HepG2 (cell line): ENCODE measurements around the gene BSN. TPM values are rescaled to one million over a fixed set of nuclear protein-coding genes. Genes with fewer than 3 reads are reported as not detected.

Experiments
- ARID4A ChIP-seq: sonication (generic); formaldehyde crosslinking; IDR thresholded peaks from 2 replicates; pipeline ENCODE4 v1.5.0; 2020; ENCODE audit warnings: mild to moderate bottlenecking, missing genetic modification reagents, borderline replicate concordance
- FOXA3 ChIP-seq: IDR thresholded peaks from 2 replicates; pipeline ENCODE4 v1.6.1; 2016; ENCODE audit warnings: missing genetic modification reagents, missing compliant biosample characterization
- HDAC1 ChIP-seq: sonication (generic); formaldehyde crosslinking; IDR thresholded peaks from 2 replicates; pipeline ENCODE4 v1.5.1; 2020; ENCODE audit warnings: mild to moderate bottlenecking, missing genetic modification reagents
- NFE2L1 ChIP-seq: sonication (generic); formaldehyde crosslinking; IDR thresholded peaks from 2 replicates; pipeline ENCODE4 v1.4.0; 2020; ENCODE audit warnings: missing genetic modification reagents, mild to moderate bottlenecking, borderline replicate concordance
- NR2F6 ChIP-seq, 2 experiments: IDR thresholded peaks; 2 replicates each; pipeline ENCODE4 v1.6.1; 2016; ENCODE audit warnings: antibody characterized with exemption in 1 of 2, mild to moderate bottlenecking in 1 of 2
- SRF ChIP-seq: IDR thresholded peaks from 2 replicates; pipeline ENCODE4 v1.6.1; 2011; ENCODE audit warnings: mild to moderate bottlenecking, low read depth, low read length, moderate library complexity
- TMF1 ChIP-seq: sonication (generic); formaldehyde crosslinking; IDR thresholded peaks from 2 replicates; pipeline ENCODE4 v1.8.1; 2022; ENCODE audit warnings: low read depth, missing genetic modification reagents
- XBP1 ChIP-seq: sonication (generic); formaldehyde crosslinking; IDR thresholded peaks from 2 replicates; pipeline ENCODE4 v1.5.0; 2020; ENCODE audit warnings: missing genetic modification reagents
- XRCC5 ChIP-seq: fragments of 200-400 bp; formaldehyde crosslinking; optimal IDR thresholded peaks from 2 replicates; pipeline ENCODE3; 2017; ENCODE audit warnings: mild to moderate bottlenecking, low read length
- ZNF263 ChIP-seq: sonication (generic); formaldehyde crosslinking; IDR thresholded peaks from 2 replicates; pipeline ENCODE4 v1.4.0; 2020; ENCODE audit warnings: missing genetic modification reagents
- ZNF687 ChIP-seq: sonication (generic); formaldehyde crosslinking; IDR thresholded peaks from 2 replicates; pipeline ENCODE4 v1.5.1; 2020; ENCODE audit warnings: mild to moderate bottlenecking, missing genetic modification reagents, moderate library complexity
- ZNF746 ChIP-seq: sonication (generic); formaldehyde crosslinking; IDR thresholded peaks from 2 replicates; pipeline ENCODE4 v1.8.0; 2022; ENCODE audit warnings: mild to moderate bottlenecking, missing genetic modification reagents
- ZNF768 ChIP-seq: sonication (generic); formaldehyde crosslinking; IDR thresholded peaks from 2 replicates; pipeline ENCODE4 v1.4.0; 2020; ENCODE audit warnings: missing genetic modification reagents
- polyA plus RNA-seq, 8 experiments: library from polyadenylated mRNA; depleted of rRNA in 3 of 8; stranded (reverse) in 7 of 8; unstranded in 1 of 8; fragments of >200 nt; fragmentation: Illumina TruSeq in 4 of 8; extraction: Trizol in 4 of 8; gene quantifications; 2 replicates each; pipeline versions ENCODE4 v1.2.1 to v1.2.3, GENCODE V29; 2011 to 2016; ENCODE audit warnings: low read depth in 4 of 8, missing spikeins in 1 of 8, mixed read lengths in 1 of 8; ENCODE audit not compliant: insufficient read depth in 1 of 8
- total RNA-seq, 5 experiments: library from RNA; depleted of rRNA; stranded (reverse); fragments of >200 nt; fragmentation: Illumina TruSeq; extraction: Trizol; gene quantifications; 2 replicates each; pipeline ENCODE4 v1.2.3, GENCODE V29; 2016; ENCODE audit warnings: low read depth in 1 of 5
- TF ChIP-seq, protein P1 (sequence below): sonication (generic); formaldehyde crosslinking; IDR thresholded peaks from 2 replicates; pipeline ENCODE4 v1.9.0; 2021; ENCODE audit warnings: missing genetic modification reagents, borderline replicate concordance
- TF ChIP-seq, protein P2 (sequence below): sonication (generic); formaldehyde crosslinking; IDR thresholded peaks from 2 replicates; pipeline ENCODE4 v1.4.0; 2020; ENCODE audit warnings: missing genetic modification reagents
- TF ChIP-seq, protein P3 (sequence below): sonication (generic); formaldehyde crosslinking; IDR thresholded peaks from 2 replicates; pipeline ENCODE4 v1.4.0; 2020; ENCODE audit warnings: mild to moderate bottlenecking, missing genetic modification reagents

BSN gene
- total and polyA plus RNA-seq, 2 of the 13 experiments (the other 11 are each of a cell fraction or from before 2014, with no cell fraction given) = 0.42 to 0.86 TPM

GRCh38 chr3:49570028-49570654, 15.9 kb downstream of the BSN start (continued):
- TF ChIP-seq ARID4A (CRISPR knock-in tag) = peak; percentile 47; the same call in 1 of the 2 replicates
- TF ChIP-seq, protein P1, sequence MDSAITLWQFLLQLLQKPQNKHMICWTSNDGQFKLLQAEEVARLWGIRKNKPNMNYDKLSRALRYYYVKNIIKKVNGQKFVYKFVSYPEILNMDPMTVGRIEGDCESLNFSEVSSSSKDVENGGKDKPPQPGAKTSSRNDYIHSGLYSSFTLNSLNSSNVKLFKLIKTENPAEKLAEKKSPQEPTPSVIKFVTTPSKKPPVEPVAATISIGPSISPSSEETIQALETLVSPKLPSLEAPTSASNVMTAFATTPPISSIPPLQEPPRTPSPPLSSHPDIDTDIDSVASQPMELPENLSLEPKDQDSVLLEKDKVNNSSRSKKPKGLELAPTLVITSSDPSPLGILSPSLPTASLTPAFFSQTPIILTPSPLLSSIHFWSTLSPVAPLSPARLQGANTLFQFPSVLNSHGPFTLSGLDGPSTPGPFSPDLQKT (CRISPR knock-in tag) = no peak
- TF ChIP-seq NFE2L1 (CRISPR knock-in tag) = no peak
- peak; percentile 78 for TF ChIP-seq FOXA3 (CRISPR knock-in tag)
- 0 out of 2 replicates have a peak, but pooled peaks have one; percentile 21 for TF ChIP-seq ZNF746
- TF ChIP-seq ZNF687 = peak; percentile 45; the same call in 1 of the 2 replicates
- no peak for TF ChIP-seq XBP1 (CRISPR knock-in tag)
- TF ChIP-seq, protein P2, sequence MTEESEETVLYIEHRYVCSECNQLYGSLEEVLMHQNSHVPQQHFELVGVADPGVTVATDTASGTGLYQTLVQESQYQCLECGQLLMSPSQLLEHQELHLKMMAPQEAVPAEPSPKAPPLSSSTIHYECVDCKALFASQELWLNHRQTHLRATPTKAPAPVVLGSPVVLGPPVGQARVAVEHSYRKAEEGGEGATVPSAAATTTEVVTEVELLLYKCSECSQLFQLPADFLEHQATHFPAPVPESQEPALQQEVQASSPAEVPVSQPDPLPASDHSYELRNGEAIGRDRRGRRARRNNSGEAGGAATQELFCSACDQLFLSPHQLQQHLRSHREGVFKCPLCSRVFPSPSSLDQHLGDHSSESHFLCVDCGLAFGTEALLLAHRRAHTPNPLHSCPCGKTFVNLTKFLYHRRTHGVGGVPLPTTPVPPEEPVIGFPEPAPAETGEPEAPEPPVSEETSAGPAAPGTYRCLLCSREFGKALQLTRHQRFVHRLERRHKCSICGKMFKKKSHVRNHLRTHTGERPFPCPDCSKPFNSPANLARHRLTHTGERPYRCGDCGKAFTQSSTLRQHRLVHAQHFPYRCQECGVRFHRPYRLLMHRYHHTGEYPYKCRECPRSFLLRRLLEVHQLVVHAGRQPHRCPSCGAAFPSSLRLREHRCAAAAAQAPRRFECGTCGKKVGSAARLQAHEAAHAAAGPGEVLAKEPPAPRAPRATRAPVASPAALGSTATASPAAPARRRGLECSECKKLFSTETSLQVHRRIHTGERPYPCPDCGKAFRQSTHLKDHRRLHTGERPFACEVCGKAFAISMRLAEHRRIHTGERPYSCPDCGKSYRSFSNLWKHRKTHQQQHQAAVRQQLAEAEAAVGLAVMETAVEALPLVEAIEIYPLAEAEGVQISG (CRISPR knock-in tag) = 0 out of 2 replicates have a peak, but pooled peaks have one; percentile 18
- TF ChIP-seq HDAC1 (CRISPR knock-in tag) = 0 out of 2 replicates have a peak, but pooled peaks have one; percentile 53
- TF ChIP-seq NR2F6 (IDR thresholded peaks at IDR 0.05) = no peak
- 0 out of 2 replicates have a peak, but pooled peaks have one; percentile 26 for TF ChIP-seq NR2F6 (CRISPR knock-in tag; IDR thresholded peaks at IDR 0.05)
- peak; percentile 54 for TF ChIP-seq XRCC5
- no peak for TF ChIP-seq TMF1 (CRISPR knock-in tag)
- TF ChIP-seq, protein P3, sequence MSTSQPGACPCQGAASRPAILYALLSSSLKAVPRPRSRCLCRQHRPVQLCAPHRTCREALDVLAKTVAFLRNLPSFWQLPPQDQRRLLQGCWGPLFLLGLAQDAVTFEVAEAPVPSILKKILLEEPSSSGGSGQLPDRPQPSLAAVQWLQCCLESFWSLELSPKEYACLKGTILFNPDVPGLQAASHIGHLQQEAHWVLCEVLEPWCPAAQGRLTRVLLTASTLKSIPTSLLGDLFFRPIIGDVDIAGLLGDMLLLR = no peak
- TF ChIP-seq SRF = peak; percentile 65; the same call in 1 of the 2 replicates
- peak; percentile 88 for TF ChIP-seq ZNF768 (CRISPR knock-in tag)
- TF ChIP-seq ZNF263 (CRISPR knock-in tag) = peak; percentile 98
